PFSK-1 (cell line): Measurements from ENCODE around the gene G3BP2.

Experiments used
- FOXP2 ChIP-seq: optimal IDR thresholded peaks from 2 replicates; pipeline ENCODE3; 2011; ENCODE audit warnings: borderline replicate concordance, control low read depth, inconsistent platforms; ENCODE audit not compliant: insufficient read depth; ENCODE audit errors: extremely low read length, extremely low read depth
- POLR2AphosphoS5 ChIP-seq: IDR thresholded peaks from 2 replicates; pipeline ENCODE4 v1.6.1; 2012; ENCODE audit warnings: low read depth, mild to moderate bottlenecking, control low read depth, low read length, moderate library complexity
- SIN3A ChIP-seq: IDR thresholded peaks from 2 replicates; pipeline ENCODE4 v1.6.1; 2012; ENCODE audit warnings: mild to moderate bottlenecking, low read length, moderate library complexity, borderline replicate concordance; ENCODE audit not compliant: insufficient read depth
- TAF1 ChIP-seq: IDR thresholded peaks from 2 replicates; pipeline ENCODE4 v1.6.1; 2012; ENCODE audit warnings: low read length, control low read depth, borderline replicate concordance; ENCODE audit not compliant: insufficient read depth
- TF ChIP-seq, protein P1 (sequence below), 2 experiments: IDR thresholded peaks; 2 replicates each; pipeline versions ENCODE4 v1.6.1 to v1.8.0; 2011 to 2012; ENCODE audit warnings: low read depth in 2 of 2, low read length in 2 of 2, control low read depth in 1 of 2, inconsistent platforms in 1 of 2, mild to moderate bottlenecking in 1 of 2, moderate library complexity in 1 of 2; ENCODE audit not compliant: insufficient read depth in 1 of 2

DNA sequence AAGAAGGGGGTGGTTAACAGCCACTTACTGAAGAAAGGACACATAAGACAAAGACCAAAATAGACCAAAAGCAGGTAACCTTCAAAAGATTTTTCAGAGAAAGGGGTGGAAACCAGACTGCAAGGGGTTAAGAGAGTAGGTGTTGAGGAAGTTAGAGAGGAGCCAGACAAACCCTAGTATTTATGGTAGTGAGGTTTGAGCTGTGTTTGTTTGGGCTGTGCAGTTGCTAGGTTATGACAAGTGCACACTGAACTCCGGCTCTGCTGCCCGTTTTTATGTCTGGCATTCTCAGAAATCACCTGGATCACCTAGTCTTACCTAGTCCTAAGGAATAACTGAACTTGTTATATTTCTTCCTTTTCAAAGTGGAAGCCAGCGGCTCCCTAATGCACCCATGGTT, 22.9 kb upstream of the G3BP2 start:
- no peak for TF ChIP-seq SIN3A
- TF ChIP-seq TAF1: no peak
- no peak for TF ChIP-seq POLR2AphosphoS5
- TF ChIP-seq, protein P1, sequence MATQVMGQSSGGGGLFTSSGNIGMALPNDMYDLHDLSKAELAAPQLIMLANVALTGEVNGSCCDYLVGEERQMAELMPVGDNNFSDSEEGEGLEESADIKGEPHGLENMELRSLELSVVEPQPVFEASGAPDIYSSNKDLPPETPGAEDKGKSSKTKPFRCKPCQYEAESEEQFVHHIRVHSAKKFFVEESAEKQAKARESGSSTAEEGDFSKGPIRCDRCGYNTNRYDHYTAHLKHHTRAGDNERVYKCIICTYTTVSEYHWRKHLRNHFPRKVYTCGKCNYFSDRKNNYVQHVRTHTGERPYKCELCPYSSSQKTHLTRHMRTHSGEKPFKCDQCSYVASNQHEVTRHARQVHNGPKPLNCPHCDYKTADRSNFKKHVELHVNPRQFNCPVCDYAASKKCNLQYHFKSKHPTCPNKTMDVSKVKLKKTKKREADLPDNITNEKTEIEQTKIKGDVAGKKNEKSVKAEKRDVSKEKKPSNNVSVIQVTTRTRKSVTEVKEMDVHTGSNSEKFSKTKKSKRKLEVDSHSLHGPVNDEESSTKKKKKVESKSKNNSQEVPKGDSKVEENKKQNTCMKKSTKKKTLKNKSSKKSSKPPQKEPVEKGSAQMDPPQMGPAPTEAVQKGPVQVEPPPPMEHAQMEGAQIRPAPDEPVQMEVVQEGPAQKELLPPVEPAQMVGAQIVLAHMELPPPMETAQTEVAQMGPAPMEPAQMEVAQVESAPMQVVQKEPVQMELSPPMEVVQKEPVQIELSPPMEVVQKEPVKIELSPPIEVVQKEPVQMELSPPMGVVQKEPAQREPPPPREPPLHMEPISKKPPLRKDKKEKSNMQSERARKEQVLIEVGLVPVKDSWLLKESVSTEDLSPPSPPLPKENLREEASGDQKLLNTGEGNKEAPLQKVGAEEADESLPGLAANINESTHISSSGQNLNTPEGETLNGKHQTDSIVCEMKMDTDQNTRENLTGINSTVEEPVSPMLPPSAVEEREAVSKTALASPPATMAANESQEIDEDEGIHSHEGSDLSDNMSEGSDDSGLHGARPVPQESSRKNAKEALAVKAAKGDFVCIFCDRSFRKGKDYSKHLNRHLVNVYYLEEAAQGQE (IDR thresholded peaks at IDR 0.05; ENCODE audit: insufficient read depth in 1 of 2, low read depth in 2 of 2, low read length in 2 of 2): no peak
- no peak for TF ChIP-seq FOXP2
